ENCODE measurements around the gene BIRC6. TPM values are rescaled to one million over a fixed set of nuclear protein-coding genes. Genes with fewer than 3 reads are reported as not detected.

BIRC6 gene
- total RNA-seq, 2 experiments from 2014 or later, result 81.2 to 125 TPM

DNA sequence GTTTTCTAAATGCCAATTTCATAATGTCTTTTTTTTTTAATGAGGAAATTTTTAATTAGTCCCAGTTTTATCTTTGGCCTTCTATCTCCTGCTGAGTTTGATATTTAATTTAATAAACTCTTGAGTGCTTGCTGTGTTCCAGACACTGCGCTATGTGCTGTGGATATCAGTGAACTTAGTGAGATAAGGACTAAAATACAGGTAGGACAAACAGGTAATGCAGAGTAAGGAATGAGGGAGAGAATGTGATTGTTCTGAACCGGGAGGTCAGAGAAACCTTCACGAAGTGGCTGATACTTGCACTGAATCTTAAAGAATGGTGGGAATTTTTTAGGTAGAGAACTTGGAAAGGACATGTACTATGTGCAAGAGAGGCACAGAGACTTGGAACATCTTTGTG lies 299.2 kb downstream of the BIRC6 start:
- Histone ChIP-seq H3K36me3 (ENCODE audit: insufficient read depth, low read length) (peaks cover 58% of the 10 kb centered on the region), H3K4me1 (ENCODE audit: insufficient read depth, low read length, poor library complexity, severe bottlenecking) (no peaks in the 10 kb centered on the region), H3K4me2 (ENCODE audit: low read length) (no peak overlapping the region), H3K79me2 (ENCODE audit: insufficient read depth, low read depth, low read length) (no peaks in the 10 kb centered on the region), H3K9me2 (ENCODE audit: insufficient read depth, low read length) (no peaks in the 10 kb centered on the region), H3K27ac (ENCODE audit: low read depth, low read length, poor library complexity, severe bottlenecking) (no peak overlapping the region), H2AFZ (ENCODE audit: low read length) (no peak overlapping the region), H3K9me3 (ENCODE audit: low read length) (no peaks in the 10 kb centered on the region), H4K20me1 (ENCODE audit: insufficient read depth, low read length) (no peaks in the 10 kb centered on the region), H3K4me3 (ENCODE audit: low read depth, low read length, poor library complexity, severe bottlenecking) (no peak overlapping the region)
- intact Hi-C loops (cut with micrococcal nuclease; ENCODE audit: unreplicated experiment), result no loop called here
- TF ChIP-seq, protein P1, sequence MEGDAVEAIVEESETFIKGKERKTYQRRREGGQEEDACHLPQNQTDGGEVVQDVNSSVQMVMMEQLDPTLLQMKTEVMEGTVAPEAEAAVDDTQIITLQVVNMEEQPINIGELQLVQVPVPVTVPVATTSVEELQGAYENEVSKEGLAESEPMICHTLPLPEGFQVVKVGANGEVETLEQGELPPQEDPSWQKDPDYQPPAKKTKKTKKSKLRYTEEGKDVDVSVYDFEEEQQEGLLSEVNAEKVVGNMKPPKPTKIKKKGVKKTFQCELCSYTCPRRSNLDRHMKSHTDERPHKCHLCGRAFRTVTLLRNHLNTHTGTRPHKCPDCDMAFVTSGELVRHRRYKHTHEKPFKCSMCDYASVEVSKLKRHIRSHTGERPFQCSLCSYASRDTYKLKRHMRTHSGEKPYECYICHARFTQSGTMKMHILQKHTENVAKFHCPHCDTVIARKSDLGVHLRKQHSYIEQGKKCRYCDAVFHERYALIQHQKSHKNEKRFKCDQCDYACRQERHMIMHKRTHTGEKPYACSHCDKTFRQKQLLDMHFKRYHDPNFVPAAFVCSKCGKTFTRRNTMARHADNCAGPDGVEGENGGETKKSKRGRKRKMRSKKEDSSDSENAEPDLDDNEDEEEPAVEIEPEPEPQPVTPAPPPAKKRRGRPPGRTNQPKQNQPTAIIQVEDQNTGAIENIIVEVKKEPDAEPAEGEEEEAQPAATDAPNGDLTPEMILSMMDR (conservative IDR thresholded peaks at IDR 0.05; ENCODE audit: low read length), result no peak
- TF ChIP-seq EZH2phosphoT487 (IDR thresholded peaks at IDR 0.05; ENCODE audit: borderline replicate concordance, low read depth, low read length), result no peak
- POLR2A ChIA-PET, result interaction anchor here (0.5 to 1.2 kb wide), 6 partner anchors 9 to 320 kb away, joined by 3 to 7 read pairs (median 4); no protein-coding TSS in a partner anchor
- CTCF ChIA-PET (ENCODE audit: unreplicated experiment), result no interaction called here
- DNase-seq (ENCODE audit: low spot score), result no peak
- BruUV-seq (replicated peaks), result no TSS peak

DNA sequence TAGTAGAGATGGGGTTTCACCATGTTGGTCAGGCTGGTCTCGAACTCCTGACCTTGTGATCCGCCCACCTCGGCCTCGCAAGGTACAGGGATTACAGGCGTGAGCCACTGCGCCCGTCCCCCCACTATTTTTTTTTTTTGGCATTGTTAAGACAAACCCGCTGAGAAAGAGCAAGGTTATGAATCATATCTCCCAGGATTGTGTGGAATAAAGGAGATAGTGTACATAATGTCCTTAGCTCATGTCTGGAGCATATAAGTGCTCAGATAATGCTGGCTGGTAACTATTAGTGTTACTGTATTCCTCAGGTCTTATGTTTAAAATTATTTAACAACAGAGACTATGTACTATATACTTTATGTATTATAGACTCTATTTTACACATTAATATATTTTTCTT lies 307.0 kb downstream of the BIRC6 start:
- ChIA-PET POLR2A (interaction anchor here (0.6 to 0.9 kb wide), 2 partner anchors 57 to 116 kb away, joined by 3 read pairs; no protein-coding TSS in a partner anchor), CTCF (ENCODE audit: unreplicated experiment) (no interaction called here)
- no peak overlapping the region for H3K27ac ChIP-seq (ENCODE audit: low read depth, low read length, poor library complexity, severe bottlenecking)
- TF ChIP-seq EZH2phosphoT487 (IDR thresholded peaks at IDR 0.05; ENCODE audit: borderline replicate concordance, low read depth, low read length), result no peak
- TF ChIP-seq, protein P1 (conservative IDR thresholded peaks at IDR 0.05; ENCODE audit: low read length), result no peak
- H3K36me3 ChIP-seq (ENCODE audit: insufficient read depth, low read length), result peaks cover 50% of the 10 kb centered on the region
- DNase-seq (ENCODE audit: low spot score), result no peak
- no peak overlapping the region for H3K4me2 ChIP-seq (ENCODE audit: low read length)
- H4K20me1 ChIP-seq (ENCODE audit: insufficient read depth, low read length), result no peaks in the 10 kb centered on the region
- no peaks in the 10 kb centered on the region for H3K4me1 ChIP-seq (ENCODE audit: insufficient read depth, low read length, poor library complexity, severe bottlenecking)
- no peak overlapping the region for H2AFZ ChIP-seq (ENCODE audit: low read length)
- no peaks in the 10 kb centered on the region for H3K79me2 ChIP-seq (ENCODE audit: insufficient read depth, low read depth, low read length)
- intact Hi-C loops (cut with micrococcal nuclease; ENCODE audit: unreplicated experiment), result no loop called here
- no peaks in the 10 kb centered on the region for H3K9me2 ChIP-seq (ENCODE audit: insufficient read depth, low read length)
- no TSS peak for BruUV-seq (replicated peaks)
- H3K4me3 ChIP-seq (ENCODE audit: low read depth, low read length, poor library complexity, severe bottlenecking), result no peak overlapping the region
- no peaks in the 10 kb centered on the region for H3K9me3 ChIP-seq (ENCODE audit: low read length)

DNA sequence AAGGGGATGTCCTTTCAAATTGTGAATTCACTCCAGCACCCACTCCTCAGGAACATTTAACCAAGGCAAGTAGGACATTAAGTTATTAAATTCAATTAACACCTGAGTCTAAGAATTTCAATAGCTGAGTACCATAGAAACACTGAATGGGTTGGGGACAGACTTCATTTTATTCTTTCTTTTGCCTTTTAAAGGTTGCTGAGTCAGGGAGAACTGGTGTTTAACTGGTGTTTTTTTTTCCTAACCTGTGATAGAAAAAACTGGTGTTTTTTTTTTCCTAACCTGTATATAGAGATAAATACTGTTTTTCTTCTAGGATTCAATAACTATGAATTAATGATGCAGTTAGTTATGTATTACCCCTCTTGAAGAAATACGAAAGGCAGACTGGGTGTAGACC lies 309.9 kb downstream of the BIRC6 start:
- peaks cover 54% of the 10 kb centered on the region for H3K36me3 ChIP-seq (ENCODE audit: insufficient read depth, low read length)
- TF ChIP-seq, protein P1 (conservative IDR thresholded peaks at IDR 0.05; ENCODE audit: low read length), result no peak
- TF ChIP-seq EZH2phosphoT487 (IDR thresholded peaks at IDR 0.05; ENCODE audit: borderline replicate concordance, low read depth, low read length), result no peak
- H2AFZ ChIP-seq (ENCODE audit: low read length), result no peak overlapping the region
- no peak for DNase-seq (ENCODE audit: low spot score)
- intact Hi-C loops (cut with micrococcal nuclease; ENCODE audit: unreplicated experiment), result no loop called here
- no TSS peak for BruUV-seq (replicated peaks)
- no peaks in the 10 kb centered on the region for H3K79me2 ChIP-seq (ENCODE audit: insufficient read depth, low read depth, low read length)
- H3K4me2 ChIP-seq (ENCODE audit: low read length), result no peak overlapping the region
- no peaks in the 10 kb centered on the region for H3K9me3 ChIP-seq (ENCODE audit: low read length)
- no peak overlapping the region for H3K27ac ChIP-seq (ENCODE audit: low read depth, low read length, poor library complexity, severe bottlenecking)
- ChIA-PET POLR2A (interaction anchor here (0.6 to 0.7 kb wide), 3 partner anchors 85 to 984 kb away, joined by 3 to 4 read pairs (median 3); no protein-coding TSS in a partner anchor), CTCF (ENCODE audit: unreplicated experiment) (no interaction called here)
- H3K4me3 ChIP-seq (ENCODE audit: low read depth, low read length, poor library complexity, severe bottlenecking), result no peak overlapping the region
- H3K4me1 ChIP-seq (ENCODE audit: insufficient read depth, low read length, poor library complexity, severe bottlenecking), result no peaks in the 10 kb centered on the region
- H4K20me1 ChIP-seq (ENCODE audit: insufficient read depth, low read length), result no peaks in the 10 kb centered on the region
- H3K9me2 ChIP-seq (ENCODE audit: insufficient read depth, low read length), result no peaks in the 10 kb centered on the region
